GM21825 (cell line): ENCODE measurements around the gene CHD6.
"Not testable (repeated sequence)": the region's sequence is repeated elsewhere in the genome, so short reads cannot be mapped to it uniquely, and the experiment has no call there.

Experiments used
- ATAC-seq: cut with Tn5 transposase; IDR thresholded peaks from one replicate; pipeline ENCODE4 v1.9.1; 2021; ENCODE audit warnings: mild to moderate bottlenecking, moderate library complexity; ENCODE audit not compliant: unreplicated experiment

Gene CHD6

GRCh38 chr20:41551011-41551705 is 67.0 kb downstream of the CHD6 start:
- no peak for ATAC-seq

- ATAC-seq = no peak
Observed at GRCh38 chr20:41547221-41547620, 71.0 kb downstream of the CHD6 start.

- no peak for ATAC-seq
Observed at GRCh38 chr20:41546535-41546934, 71.6 kb downstream of the CHD6 start.

DNA sequence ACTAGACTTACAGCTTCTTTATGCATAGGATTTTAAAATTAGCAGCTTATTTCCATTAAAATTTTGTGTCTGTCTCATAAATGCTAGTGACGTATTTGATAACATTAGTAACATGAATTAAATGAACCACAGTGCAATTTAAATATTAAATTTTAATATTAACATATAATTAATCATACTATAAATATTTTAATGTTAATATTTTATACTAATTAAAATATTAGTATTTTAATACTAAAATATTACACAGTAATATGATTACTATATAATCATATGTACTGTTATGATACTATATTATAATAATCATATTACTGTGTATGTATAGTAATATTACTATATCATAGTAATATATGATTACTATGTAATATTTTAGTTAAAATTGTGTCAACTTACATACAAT is 73.7 kb downstream of the CHD6 start:
- ATAC-seq = no peak

GRCh38 chr20:41540918-41541317 is 77.3 kb downstream of the CHD6 start:
- no peak for ATAC-seq

DNA sequence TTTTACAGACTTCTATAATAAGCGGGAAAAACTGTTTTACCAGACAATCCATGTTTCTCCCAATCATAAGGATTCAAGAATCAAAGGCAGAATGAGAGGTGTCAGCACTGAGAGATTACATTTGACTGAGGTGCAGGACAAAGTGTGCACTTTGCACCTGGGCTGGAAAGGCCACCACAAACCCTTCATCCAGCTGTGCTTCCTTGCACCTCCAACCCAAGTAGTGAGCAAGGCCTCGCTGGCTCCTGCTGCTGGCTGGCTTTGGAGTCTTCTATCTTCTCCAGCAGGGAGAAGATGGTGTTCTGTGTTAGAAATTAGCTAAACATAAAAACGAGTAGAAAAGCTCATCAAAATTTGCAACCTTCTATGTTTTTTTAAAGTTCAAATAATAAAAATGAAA is 77.7 kb downstream of the CHD6 start:
- no peak for ATAC-seq

GRCh38 chr20:41538810-41539596 is 79.2 kb downstream of the CHD6 start:
- ATAC-seq = no peak

- ATAC-seq = no peak
Observed at GRCh38 chr20:41537865-41538264, 80.3 kb downstream of the CHD6 start.

GRCh38 chr20:41535551-41535950 is 82.6 kb downstream of the CHD6 start:
- not testable (repeated sequence) for ATAC-seq

DNA sequence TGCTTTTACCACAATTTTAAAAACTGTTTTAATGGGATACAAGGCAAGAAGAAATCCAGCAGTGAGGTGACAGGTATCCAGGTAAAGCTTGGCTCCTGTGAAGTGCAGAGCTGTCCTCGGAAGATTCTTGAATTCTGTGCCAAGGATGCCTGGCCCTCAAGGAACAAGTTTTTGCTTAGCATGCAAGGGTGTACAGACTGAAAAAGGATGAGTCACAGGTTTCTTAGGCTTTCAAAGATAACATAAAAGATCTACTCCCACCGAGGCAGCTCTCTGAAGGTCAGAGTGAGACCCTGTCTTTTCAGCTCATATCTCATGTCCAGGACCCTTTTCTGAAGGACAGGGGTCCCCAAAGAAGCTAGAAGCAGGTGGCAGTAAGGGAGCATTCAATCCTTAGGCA is 83.3 kb downstream of the CHD6 start:
- no peak for ATAC-seq

GRCh38 chr20:41534170-41534569 is 84.0 kb downstream of the CHD6 start:
- no peak for ATAC-seq

DNA sequence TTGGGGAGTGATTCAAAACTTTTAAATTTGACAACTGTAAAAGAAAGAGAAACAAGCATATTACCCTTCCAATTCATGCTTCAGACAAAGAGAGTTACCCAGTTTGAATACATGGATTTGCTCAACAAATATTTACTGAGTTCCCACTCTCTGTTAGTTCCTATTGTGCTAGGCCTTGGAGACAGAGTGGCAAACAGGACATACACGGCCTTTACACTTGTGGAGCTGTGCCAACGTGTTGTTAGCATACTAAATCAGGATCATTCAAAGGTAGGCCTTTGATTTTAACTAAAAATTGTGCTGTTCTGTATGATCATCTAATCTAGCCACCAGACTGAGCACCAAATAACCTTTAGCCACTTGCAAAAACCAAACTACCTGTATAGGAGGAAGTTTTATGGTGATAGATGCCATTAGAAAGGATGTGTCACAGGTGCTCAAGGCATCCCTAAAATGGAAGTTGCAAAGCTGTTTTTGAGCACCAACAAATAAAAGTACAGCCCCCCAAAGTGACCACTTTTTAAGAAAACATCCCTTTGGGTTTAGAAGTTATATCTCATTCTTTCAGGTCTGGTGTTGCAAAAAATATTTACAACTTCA is 84.5 kb downstream of the CHD6 start:
- no peak for ATAC-seq

GRCh38 chr20:41532935-41533334 is 85.2 kb downstream of the CHD6 start:
- ATAC-seq = no peak

- no peak for ATAC-seq
Observed at GRCh38 chr20:41531518-41532275, 86.5 kb downstream of the CHD6 start.

DNA sequence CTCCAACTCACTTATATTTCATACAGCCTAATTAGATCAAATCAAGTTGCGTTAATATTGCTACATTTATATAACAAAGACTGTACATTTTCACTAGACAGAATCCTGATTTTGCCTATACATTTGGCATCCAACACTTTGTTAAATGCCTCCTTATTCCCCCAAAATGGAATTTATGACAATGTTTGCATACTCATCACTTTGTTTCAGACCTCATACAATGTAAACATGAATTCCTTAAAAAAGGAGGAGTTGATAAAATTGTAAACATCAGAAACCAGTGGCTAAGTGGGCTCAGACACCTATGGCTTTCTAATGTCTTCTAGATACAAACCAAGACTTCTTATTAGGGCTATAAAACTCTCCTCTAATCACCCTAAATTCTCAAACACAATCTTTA is 87.3 kb downstream of the CHD6 start:
- ATAC-seq = no peak

GRCh38 chr20:41526327-41526726 is 91.8 kb downstream of the CHD6 start:
- ATAC-seq = no peak

GRCh38 chr20:41524980-41525613 is 93.1 kb downstream of the CHD6 start:
- ATAC-seq = no peak

GRCh38 chr20:41523857-41524256 is 94.3 kb downstream of the CHD6 start:
- no peak for ATAC-seq

- no peak for ATAC-seq
Observed at GRCh38 chr20:41513829-41514228, 104.3 kb downstream of the CHD6 start.

GRCh38 chr20:41512624-41513023 is 105.6 kb downstream of the CHD6 start:
- ATAC-seq = no peak
